8988T (cell line): Measurements from ENCODE around the gene ARL10.
"Not testable (repeated sequence)": the region's sequence is repeated elsewhere in the genome, so short reads cannot be mapped to it uniquely, and the experiment has no call there.

Experiments
- DNase-seq: peaks from one replicate; pipeline ENCODE4 v3.0.0; 2011

The ARL10 gene

DNA sequence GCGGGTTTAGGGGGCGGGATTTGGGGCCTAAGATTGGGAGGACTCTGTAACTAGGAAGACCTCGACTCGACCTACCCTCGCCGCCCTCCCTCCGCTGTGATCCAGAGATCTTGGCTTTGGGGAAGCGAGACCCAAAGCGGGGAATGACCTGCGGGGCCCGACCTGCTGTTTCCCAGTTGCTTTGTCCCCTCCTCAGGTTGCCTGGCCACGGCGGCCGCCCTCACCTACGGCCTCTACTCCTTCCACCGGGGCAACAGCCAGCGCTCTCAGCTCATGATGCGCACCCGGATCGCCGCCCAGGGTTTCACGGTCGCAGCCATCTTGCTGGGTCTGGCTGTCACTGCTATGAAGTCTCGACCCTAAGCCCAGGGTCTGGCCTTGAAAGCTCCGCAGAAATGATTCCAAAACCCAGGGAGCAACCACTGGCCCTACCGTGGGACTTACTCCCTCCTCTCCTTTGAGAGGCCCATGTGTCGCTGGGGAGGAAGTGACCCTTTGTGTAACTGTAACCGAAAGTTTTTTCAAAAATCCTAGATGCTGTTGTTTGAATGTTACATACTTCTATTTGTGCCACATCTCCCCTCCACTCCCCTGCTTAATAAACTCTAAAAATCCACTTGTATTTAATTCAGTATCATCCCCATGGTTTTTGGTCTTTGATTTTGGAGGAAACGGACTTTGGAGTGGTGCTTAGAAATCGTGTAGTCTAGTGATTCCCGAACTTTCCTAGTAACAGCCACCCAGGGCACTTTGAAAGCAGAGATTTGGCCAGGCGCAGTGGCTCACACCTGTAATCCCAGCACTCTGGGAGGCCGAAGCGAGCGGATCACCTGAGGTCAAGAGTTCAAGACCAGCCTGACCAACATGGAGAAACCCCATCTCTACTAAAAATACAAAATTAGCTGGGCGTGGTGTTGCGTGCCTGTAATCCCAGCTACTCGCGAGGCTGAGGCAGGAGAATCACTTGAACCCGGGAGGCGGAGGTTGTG, 24.1 kb downstream of the ARL10 start:
- DNase-seq: peak; percentile 61

DNA sequence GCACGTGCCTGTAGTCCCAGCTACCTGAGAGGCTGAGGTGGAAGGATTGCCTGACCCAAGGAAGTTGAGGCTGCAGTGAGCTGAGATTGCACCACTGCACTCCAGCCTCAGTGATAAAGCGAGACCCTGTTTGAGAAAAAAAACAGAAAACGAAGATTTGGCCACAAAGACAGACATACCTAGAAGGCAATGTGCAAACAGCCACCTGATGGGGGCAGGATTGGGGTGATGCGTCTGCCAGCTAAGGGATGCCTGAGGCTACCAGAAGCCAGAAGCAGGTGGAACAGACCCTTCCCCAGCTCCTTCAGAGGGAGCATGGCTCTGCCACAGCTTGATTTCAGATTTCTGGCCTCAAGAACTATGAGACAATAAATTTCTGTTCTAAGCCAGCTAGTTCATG, 26.2 kb downstream of the ARL10 start:
- no peak for DNase-seq

DNA sequence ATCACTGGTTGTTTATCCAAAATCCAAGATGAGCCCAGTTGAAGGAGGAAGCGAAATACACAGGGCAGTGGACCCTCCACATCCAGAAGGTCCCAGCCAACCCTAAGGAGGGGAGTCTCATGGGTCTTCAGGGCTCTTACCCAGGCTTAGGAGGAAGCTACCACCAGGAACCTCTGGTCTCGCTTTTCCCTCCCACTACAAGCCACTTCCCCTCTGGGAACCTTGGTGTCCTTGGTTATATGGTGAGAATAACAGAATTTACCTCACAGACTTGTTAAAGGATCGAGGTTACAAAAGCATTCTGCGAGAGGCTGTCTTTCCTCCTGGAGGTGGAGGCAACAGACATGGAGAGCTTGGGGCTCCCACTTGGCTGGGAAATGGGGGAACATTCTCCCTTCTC, 26.7 kb downstream of the ARL10 start:
- DNase-seq: no peak

DNA sequence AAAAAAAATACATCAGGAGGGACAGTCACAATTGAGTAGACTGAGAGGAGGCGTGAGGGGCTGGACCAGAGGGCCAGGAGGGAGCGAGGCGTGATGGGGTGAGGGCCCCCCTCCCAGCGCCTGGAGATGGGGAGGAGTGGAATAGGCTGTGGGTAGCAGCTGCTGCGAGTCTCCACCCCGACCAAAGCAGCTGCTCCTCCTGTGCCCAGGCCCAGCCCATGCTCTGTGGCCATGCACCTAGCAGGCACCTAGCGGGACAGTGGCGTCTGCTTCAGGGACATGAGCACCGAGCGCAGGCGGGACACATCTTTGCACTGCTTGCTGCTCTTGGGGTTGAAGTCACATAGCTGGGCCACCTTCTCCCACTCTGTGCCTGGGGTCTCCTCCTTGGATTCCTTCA, 27.2 kb downstream of the ARL10 start:
- DNase-seq: no peak

DNA sequence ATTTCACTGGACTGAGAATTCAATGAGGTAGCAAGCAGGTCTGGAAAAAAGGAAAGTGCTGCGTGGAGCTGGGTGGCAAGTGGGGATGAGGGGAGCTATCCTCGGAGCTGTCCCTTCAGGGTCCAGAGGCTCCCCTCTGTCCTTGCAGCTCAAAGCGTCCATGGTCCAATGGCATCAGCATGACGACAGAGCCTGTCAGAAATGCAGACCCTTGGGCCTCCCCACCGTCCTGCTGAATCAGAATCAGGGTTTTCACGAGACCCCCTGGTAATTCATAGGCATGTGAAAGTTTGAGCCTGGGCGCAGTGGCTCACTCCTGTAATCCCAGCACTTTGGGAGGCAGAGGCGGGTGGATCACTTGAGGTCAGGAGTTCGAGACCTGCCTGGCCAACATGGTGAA, 28.8 kb downstream of the ARL10 start:
- DNase-seq: no peak

DNA sequence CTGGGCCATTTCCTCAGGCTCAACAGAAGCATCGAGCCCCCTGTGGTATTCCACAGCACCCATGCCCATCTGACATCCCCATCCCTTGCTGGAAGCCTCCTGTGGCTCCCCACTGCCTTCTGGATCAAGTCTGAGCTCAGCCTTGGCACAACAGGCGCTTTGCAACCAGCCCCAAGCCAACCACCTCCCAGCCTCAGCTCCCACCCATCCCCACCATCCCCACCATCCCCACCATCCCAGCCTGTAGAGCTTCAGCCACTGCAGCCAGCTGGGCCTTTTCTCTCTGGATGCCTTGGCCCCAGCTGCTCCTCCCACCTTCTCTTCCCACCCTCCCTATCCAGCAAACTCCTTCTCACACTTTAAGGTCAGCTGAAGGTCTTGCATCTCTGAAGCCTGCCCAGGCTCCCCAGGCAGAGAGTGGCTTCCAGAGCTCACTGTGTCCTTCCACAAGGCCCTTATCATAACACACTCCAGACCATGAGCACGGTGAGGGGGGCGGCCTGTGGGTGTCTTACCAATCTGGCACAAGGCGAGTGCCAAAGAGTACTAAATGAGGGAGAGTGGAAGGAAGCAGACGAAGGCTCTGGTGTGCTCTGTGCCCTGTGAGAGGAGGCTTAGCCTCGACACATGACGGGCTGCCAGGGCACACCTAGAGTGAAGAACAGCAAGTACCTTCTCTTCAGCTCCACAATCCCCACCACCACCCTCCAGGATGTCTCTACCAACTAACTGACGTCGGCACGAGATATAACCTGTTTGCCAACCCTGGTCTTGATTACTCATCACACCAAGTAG, 29.8 kb downstream of the ARL10 start:
- no peak for DNase-seq

DNA sequence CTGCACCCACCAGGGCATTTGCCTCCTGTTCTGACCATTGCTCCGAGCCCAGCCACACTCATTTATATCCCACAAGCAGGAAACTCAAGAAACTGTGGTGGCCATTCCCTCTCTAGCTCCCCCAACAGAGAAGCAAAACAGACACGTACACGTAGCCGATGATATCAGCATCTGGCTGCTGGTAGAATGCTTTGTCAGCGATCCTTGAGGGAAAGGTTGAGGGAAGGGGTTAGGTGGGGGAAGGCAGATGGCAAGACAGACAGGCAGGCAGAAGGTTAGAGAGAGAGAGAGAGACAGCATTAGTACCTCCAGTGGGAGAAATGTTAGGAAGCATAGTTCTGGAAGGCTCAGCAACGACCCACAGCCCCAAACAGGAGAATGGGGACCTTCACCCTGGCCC, 31.0 kb downstream of the ARL10 start:
- no peak for DNase-seq

DNA sequence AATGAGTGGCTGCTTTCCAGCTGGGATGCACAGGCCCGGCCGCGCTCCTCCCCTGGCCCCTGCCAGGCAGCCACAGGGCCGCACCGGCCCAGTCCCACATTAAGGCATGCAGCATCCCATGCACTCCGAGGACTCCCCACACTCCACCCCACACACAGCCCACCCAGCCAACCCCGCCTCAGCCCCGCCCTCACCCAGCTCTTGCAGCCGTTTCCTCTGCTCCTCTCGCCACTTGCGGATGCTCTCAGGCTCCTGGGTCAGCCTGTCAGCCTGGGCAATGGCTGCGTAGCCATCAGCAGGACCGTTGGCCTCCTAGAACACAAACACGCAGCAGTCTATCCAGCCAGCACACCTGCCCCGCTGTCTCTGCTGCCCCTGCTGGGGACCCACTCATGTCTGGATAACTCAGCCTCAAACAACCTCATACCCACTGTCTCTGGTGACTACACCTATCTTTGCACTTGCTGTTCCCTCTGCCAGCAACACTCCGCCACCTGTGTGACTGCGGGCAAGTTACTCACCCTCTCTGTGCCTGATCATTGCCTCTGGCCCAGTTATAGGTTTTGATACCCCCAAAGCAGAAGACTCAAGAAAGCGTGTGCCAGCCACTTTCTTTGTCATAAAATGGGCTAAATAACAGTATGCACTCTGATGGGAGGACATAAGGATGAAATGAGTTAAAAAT, 32.6 kb downstream of the ARL10 start:
- DNase-seq: no peak

DNA sequence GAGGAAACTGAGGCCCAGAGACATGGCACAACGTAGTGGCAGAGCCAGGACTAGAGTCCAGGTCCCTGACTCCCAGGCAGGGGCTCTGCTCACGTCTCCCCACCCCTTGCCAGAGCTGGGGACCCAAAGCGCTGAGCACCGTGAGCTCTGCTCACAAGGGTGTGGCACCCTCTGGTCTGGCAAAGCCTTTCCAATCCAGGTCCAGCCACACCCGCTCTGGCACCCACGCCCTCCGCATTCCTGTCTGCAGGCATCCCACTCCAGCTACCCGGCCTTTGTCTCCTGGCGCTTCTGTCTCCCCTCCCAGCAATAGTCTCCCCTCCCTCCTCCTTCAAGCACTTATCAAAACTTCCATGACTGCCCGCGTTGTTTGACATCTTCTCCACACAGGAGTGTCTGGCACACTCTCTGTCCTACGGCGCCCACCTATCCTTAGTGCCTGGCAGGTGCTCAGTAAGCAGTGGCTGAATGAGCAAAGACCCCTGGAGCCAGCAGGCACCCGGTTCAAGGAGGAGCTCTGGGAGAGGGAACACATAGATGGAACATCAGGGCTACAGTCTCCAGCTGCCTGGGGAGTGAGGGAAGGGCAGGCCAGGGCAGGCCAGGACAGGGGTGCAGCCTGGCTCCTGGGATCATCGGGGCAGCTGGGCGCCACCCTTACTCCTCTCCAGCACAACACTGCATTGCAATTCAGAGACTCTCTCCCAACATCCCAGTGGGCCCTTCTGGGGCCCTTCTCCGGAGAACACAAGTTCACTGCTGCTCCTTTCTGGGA, 35.3 kb downstream of the ARL10 start:
- peak; percentile 8 for DNase-seq

DNA sequence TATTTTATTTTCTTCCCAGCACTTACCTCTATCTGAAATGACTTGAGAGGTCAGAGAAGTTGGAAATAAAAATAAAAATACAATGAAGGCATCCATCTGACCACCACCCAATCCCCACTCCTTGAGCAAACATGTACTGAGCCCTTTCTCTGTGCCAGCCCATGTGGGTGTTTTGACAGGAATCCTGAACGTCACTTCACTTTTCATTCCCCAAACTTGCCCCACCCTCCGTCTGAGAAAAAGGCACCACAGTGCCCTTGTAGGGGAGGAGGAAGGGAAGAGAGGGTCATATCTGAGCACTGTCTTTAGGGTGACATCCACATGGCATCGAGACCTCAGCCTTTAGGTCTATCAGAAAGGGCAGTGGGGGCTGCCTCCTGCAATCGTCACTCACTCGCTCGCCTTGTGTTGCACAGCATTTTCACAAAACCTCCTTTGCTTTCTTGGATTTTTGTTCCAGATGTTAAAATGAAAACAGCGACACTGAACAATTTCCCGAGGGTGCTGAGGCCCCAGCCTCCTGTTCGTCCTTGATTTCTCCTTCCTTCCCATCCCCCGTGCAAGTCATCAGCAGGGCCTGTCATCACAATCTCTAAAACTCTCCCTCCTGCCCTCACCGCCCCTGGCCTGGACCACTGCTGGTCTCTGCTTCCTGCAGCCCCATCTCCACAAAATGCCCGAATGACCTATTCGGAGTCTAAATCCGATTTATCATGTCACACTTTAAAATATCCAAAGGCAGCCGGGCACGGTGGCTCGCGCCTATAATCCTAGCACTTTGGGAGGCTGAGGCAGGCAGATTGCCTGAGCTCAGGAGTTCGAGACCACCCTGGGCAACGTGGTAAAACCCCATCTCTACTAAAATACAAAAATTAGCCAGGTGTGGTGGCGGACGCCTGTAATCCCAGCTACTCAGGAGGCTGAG, 36.3 kb downstream of the ARL10 start:
- DNase-seq: peak; percentile 5

DNA sequence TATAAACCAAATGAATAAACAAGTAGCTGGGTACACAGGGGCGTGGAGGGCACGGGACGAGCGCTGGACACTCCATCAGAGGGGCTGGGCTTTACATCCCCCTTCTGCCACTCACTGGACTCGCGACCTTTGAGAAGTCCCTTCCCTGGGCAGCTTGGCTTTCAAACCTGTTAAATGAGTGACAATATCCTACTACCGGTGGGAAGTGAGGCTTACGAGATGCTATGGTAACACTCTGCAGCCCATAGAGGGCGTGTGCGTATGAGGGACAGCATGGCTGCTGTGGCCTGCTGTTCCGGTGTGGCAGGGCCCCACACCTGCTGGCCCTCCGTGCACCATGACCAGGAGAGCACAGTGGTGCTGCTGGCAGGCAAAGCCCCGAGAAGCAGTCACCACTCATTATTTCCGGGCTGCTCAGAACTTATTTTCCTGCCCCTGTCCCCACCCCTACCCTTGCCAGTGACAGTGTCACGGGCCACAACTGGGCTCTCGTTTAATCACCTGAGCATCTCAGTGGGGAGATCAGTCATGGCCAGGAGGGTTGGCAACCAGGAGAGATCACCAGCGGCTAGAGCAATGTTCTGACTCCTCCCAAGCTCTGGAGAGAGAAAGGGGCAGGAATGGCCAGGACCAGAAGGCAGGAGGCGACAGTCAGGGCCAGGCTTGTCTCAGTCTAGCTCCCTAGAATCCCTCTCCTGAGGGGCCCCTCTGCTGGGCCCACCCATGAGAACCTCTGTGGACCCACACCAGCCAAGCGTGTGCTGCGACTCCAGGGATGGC, 40.6 kb downstream of the ARL10 start:
- DNase-seq: no peak

DNA sequence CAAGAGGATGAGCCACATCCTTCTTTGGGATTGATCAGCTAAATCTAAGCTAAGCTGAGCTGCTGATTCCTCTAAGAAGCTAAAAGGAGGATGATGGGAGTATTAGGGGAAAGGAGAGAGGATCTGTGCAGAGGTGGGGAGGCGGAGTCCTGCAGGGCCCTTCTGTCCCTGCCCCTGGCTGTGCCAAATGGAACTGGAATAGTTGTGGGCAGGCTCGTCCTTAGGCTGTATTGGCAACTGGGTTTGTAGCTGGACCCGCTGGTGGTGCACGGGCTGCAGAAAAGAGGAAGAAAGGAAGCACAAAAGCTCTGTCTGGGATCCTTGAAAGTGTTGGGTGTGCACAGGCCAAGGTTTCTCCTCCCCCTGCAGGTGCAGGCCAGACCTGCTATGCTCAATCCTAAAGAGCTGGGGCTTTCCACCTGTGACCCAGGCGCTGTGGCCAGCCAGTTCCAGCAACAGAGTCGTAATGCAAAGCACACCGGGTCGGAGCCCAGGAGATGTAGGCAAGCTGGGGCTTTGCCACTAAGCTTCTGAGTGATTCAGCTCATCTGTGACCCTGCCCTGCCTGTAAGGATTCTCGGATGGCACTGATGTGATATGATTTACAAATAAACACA, 41.3 kb downstream of the ARL10 start:
- DNase-seq: no peak

DNA sequence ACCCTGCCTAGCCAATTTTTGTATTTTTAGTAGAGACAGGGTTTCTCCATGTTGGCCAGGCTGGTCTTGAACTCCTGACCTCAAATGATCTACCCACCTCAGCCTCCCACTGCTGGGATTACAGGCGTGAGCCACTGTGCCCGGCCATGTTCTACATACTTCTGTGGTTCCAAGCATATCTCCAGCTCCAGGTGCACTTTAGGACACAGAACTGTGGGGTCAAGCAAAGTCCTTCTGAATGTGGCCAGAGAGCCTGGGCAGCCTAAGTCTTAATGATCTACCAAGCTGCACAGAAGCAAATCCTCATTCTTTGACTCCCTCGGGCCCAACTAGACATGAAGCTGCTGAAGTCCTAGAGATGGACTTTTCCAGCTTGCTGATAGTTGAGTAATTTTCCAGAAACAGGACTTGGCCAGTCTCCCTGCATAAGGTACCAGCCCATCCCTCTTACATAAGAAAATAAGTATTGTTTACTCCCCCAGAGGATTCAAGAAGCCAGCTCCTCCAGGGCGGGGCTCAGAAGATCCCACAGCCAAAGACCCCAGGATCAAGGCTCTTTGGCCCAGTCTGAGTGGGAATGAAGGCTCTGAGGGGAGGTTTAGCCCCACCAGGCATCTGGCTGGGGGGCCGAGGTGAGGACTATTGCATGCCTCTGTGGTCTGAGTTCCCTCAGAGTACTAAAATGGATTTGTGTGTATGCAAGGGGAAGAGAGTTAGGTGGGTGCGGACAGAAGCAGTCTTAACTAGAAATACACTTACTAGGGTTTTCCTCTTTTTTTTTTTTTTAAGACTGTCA, 42.4 kb downstream of the ARL10 start:
- no peak for DNase-seq

DNA sequence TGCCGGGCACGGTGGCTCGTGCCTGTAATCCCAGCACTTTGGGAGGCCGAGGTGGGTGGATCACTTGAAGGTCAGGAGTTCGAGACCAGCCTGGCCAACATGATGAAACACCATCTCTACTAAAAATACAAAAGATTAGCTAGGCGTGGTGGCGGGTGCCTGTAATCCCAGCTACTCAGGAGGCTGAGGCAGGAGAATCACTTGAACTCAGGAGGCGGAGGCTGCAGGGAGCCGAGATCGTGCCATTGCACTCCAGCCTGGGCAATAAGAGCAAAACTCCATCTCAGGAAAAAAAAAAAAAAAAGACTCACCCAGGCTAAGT, 42.9 kb downstream of the ARL10 start:
- DNase-seq: not testable (repeated sequence)

DNA sequence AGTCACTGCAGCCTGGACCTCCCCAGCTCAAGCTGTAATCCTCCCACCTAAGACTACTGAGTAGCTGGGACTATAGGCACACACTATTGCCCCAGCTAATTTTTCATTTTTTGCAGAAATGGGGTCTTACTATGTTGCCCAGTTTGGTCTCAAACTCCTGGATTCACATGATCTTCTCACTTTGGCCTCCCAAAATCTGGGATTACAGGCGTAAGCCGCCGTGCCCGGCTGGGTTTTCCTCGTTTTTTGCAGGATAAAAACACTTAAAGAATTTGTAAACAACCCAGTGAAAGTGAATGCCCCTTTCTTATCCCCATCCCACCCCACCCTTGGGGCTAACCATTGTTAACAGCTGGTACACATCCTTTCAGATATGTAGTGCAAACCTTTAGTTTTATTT, 43.3 kb downstream of the ARL10 start:
- DNase-seq: no peak

DNA sequence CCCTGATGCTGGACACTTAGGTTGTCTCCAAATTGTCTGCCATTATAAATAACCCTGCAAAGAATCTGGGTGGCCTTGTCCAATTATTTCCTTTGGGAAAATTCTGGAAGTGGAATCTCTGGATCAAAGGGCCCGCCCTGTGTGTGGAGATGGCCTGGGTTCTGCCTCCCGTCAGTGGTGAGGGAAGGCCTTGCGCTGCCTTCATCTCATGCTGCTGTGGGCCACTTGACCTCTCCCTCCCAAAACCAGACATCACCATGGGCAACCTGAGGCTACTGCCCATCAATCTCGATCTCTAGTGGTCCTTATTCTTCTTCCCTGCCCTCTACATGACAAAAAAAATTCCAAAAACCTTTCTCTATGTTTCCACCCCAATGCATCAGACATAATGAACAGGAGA, 44.5 kb downstream of the ARL10 start:
- no peak for DNase-seq

DNA sequence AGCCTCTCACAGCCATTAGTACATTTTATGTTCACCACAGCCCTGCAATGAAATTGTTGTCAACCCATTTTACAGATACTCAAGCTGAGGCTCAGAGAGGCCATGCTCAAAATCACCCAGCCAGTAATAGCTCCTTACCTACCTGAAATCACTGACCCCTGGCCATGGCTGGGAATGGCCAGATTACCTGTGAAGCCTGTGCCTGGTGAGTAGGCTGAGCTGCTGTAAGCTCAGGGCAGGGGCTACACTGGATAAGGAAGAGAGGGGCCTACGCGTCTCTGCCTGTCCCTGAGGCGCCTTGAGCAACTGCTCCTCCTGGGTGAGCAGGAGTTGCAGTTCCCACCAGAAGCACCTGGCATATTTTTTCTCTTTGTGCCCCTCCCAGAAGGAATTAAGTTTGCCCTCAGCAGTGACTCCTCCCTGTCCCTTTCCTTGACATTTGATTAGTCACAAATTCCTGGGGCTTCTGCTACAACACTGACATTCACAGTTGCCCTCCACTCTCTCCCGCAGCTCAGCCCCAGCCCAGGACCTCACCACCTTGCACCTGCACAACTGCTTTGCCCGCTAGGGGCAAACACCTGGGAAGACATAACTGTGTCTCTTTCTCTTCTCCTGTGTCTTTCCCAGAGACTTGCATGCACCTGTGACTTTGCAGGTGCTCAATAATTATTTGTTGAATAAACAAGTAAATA, 45.3 kb downstream of the ARL10 start:
- peak; percentile 70 for DNase-seq

DNA sequence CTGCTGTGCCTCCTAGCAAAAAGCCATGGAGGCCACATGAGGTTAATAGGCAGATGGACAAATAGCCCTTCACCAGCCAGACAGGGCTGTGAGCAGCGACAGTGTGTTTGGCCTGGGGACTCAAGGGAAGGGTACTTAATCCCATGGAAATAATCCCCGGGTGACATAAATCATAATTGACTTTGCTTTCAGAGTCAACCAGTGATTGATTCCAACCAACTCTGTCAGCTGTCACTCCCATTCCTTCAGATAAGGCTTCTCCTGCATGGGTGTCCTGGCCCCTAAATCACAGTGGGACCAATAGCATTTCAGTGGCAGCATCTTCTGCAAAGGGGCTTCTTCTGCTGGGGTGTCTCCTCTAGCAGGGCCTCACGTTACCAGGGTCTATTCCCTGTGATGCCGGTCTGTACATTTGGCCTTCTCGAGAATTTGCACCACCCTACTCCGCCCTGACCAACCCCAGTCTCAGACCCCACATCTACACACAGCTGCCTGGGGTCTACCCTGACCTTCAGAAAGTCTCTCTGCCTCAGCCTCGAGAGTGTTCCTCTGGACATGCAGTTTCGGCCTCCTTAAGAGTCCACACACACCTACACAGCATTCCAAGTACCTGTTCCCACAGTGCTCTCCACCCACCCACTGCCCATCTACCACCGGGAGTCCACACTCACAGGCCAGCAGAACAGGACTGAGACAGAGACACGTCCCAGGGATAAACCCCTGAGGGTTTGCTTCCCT, 47.4 kb downstream of the ARL10 start:
- DNase-seq: no peak
